ENCODE data around the gene RPTN. TPM values are rescaled to one million over a fixed set of nuclear protein-coding genes. Genes with fewer than 3 reads are reported as not detected.

Gene RPTN
- total RNA-seq, 1 experiment from 2014 or later = not detected

- no peak for DNase-seq (ENCODE audit: low read depth)
Observed at GRCh38 chr1:152112101-152112884, 46.7 kb downstream of the RPTN start.

GRCh38 chr1:152111515-152111968 is 47.5 kb downstream of the RPTN start:
- DNase-seq (ENCODE audit: low read depth) = no peak

- peak; percentile 59 for DNase-seq (ENCODE audit: low read depth)
Observed at GRCh38 chr1:152110860-152111514, 48.0 kb downstream of the RPTN start.

- peak; percentile 69 for DNase-seq (ENCODE audit: low read depth)
Observed at GRCh38 chr1:152110365-152110859, 48.6 kb downstream of the RPTN start.

GRCh38 chr1:152109998-152110294 is 49.1 kb downstream of the RPTN start:
- no peak for DNase-seq (ENCODE audit: low read depth)

GRCh38 chr1:152109231-152109997 is 49.6 kb downstream of the RPTN start:
- no peak for DNase-seq (ENCODE audit: low read depth)

GRCh38 chr1:152108882-152109222 is 50.2 kb downstream of the RPTN start:
- no peak for DNase-seq (ENCODE audit: low read depth)

GRCh38 chr1:152107984-152108881 is 50.8 kb downstream of the RPTN start:
- DNase-seq (ENCODE audit: low read depth) = no peak

- DNase-seq (ENCODE audit: low read depth) = no peak
Observed at GRCh38 chr1:152107031-152107983, 51.7 kb downstream of the RPTN start.

GRCh38 chr1:152104854-152105253 is 54.2 kb downstream of the RPTN start:
- no peak for DNase-seq (ENCODE audit: low read depth)

Other genes starting within 250 kb of the RPTN start
- 10.0 and 11.8 TPM in 2 replicates for gene THEM4, start 249.7 kb downstream of the RPTN start, total RNA-seq (2014; rRNA removed; shearing (Covaris generic))
- 218 and 367 TPM in 2 replicates for gene S100A10, start 165.4 kb downstream of the RPTN start, total RNA-seq (2014; rRNA removed; shearing (Covaris generic))
- gene S100A11, start 122.2 kb downstream of the RPTN start, total RNA-seq (2014; rRNA removed; shearing (Covaris generic)) = 301 and 528 TPM in 2 replicates
- gene TCHHL1, start 70.2 kb downstream of the RPTN start, total RNA-seq (2014; rRNA removed; shearing (Covaris generic)) = not detected in 2 replicates
- under 0.01 TPM in 1 of 2 replicates, not detected in the other for gene TCHH, start 43.8 kb downstream of the RPTN start, total RNA-seq (2014; rRNA removed; shearing (Covaris generic))
- gene HRNR, start 65.0 kb upstream of the RPTN start, total RNA-seq (2014; rRNA removed; shearing (Covaris generic)) = not detected in 2 replicates
- gene FLG, start 166.0 kb upstream of the RPTN start, total RNA-seq (2014; rRNA removed; shearing (Covaris generic)) = 0.80 and 0.88 TPM in 2 replicates
- not detected in 2 replicates for gene FLG2, start 200.8 kb upstream of the RPTN start, total RNA-seq (2014; rRNA removed; shearing (Covaris generic))